T-helper 9 cell (primary cell): ENCODE results near the gene ANKRD40CL.
"Not testable (repeated sequence)": the region's sequence is repeated elsewhere in the genome, so short reads cannot be mapped to it uniquely, and the experiment has no call there.

Experiments
- DNase-seq: peaks from one replicate; pipeline ENCODE4 v3.0.0-alpha.2; 2020
- total RNA-seq, 2 donors: gene quantifications; one replicate each; lab custom pipeline; 2026; lab: John Stamatoyannopoulos, UW

ANKRD40CL gene, protein sequence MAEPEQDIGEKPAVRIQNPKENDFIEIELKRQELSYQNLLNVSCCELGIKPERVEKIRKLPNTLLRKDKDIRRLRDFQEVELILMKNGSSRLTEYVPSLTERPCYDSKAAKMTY
- 0 reads per million in 2 donors for total RNA-seq

- DNase-seq, result no peak
Observed at GRCh38 chr17:50767446-50767845, at the start of gene ANKRD40CL. TSS of gene ANKRD40CL (minus strand) at chr17:50767518. CDS start at chr17:50766913, 605 bp downstream.

DNA sequence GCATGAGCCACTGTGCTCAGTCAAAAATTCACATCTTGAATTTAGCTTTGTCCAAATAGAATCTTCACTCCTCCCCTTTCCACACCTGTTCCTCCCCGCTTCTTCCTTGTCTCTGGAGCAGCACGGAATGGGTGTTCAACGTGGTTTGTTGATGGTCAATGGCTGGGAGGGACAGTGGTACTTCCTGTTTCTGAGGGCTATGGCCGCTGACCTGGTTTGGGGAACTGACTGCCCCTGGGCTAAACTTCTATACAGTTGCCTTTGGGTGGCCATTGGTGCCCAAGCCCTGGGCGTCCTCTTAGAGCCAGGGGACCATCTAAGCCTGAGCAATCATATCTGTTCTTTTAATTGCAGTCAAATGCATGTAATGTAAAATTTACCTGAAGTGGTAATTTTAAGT, 49.0 kb upstream of the ANKRD40CL start:
- no peak for DNase-seq

- no peak for DNase-seq
Observed at GRCh38 chr17:50815400-50815799, 48.1 kb upstream of the ANKRD40CL start.

- DNase-seq, result no peak
Observed at GRCh38 chr17:50813583-50813982, 46.3 kb upstream of the ANKRD40CL start.

- DNase-seq, result no peak
Observed at GRCh38 chr17:50808888-50809287, 41.6 kb upstream of the ANKRD40CL start.

- no peak for DNase-seq
Observed at GRCh38 chr17:50808413-50808812, 41.1 kb upstream of the ANKRD40CL start.

GRCh38 chr17:50807675-50808074, 40.4 kb upstream of the ANKRD40CL start:
- no peak for DNase-seq

DNA sequence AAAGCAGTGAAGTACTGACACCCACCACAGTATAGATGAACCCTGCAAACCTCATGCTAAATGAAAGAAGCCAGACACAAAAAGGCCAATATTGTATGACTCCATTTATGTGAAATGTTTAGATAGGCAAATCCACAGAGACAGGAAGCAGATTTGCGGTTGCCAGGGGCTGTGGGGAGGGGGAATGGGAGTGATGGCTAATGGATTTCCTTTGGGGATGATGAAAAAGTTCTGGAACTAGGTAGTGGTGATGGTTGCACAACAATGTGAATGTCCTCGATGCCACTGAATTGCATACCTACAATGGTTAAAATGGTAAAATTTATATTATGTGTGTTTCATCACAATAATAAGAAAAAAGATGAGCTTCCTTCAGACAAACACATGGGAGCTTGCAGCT, 39.7 kb upstream of the ANKRD40CL start:
- no peak for DNase-seq

GRCh38 chr17:50806141-50806643, 38.9 kb upstream of the ANKRD40CL start:
- DNase-seq, result no peak

DNA sequence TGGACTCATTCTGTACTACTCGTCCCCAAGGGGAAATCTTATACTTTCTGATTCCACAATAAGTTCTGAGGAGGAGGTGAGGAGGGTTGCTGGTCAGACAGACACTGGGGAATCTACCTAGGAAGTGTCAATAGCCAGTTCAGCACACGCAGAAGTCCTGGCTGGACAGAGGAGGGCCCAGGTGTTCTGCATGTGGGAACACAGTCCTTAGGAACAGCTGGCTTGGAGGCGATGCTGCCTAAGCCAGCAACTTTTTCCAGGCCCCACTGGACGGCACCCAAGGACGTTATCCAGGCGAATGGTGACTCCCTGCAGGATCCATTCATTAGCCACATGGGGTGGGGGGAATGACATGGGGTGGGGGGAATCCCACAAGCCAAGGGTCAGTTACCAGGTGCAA, 38.2 kb upstream of the ANKRD40CL start:
- no peak for DNase-seq

GRCh38 chr17:50804749-50805475, 37.6 kb upstream of the ANKRD40CL start:
- DNase-seq, result not testable (repeated sequence)

- DNase-seq, result no peak
Observed at GRCh38 chr17:50803676-50804075, 36.4 kb upstream of the ANKRD40CL start.

DNA sequence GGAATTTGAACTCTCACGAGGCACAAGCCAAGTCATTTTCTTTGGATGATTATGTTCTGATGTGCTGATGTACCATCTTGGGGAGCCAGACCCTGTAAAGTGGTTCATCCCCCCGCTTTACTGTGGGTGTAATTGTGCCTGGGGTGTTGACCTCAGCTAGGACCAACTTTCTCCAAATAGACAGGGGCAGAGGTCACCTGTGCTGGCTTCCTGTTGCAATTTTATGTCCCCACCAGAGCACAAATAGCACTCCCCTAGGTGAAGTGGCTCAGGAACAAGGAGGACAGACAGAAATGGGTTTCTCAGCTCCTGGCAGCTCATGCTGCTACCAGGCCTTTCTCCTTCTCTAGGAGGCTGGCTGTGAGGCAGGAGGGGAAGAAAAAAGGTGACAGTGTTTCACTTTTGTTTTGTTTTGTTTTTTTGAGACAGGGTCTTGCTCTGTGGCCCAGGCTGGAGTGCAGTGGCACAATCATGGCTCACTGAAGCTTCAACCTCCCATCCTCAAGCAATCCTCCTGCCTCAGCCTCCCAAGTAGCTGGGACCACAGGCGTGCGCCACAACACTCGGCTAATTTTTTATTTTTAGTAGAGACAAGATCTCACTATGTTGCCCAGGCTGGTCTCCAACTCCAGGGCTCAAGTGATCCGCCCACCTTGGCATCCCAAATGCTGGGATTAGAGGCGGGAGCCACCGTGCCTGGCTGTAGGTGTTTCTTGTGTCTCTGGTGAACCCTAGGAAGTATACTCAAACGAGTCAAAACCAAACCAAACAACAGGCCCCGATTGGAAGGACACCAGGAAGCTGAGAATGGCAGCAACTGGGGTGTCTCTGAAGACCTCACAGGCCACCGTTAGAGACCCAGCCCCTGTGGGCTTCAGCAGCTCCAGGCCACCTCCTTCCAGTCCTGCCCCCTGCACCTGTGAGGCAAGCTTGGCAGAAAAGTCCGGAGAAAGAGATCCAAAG, 35.6 kb upstream of the ANKRD40CL start:
- DNase-seq, result no peak

GRCh38 chr17:50800196-50800700, 32.9 kb upstream of the ANKRD40CL start:
- DNase-seq, result no peak

DNA sequence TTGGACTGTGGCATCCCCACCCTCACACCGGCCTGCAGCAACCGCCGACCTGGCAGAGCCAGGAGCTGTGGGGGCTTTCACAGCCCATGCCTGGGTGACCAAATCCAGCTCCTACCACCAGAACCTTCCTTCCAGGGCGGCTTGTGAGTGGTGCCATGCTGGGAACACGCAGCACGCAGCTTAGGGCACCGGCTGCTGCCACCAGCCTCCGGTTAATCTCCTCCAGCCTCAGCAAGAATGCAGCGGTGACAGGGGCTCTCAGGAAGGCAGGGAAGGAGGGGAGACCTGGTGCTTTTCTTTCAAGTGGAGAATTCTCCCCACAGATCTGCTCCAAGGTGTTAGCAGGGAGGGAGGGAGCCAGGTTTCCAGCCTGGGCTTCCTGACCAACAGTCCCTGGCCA, 32.3 kb upstream of the ANKRD40CL start:
- DNase-seq, result no peak

DNA sequence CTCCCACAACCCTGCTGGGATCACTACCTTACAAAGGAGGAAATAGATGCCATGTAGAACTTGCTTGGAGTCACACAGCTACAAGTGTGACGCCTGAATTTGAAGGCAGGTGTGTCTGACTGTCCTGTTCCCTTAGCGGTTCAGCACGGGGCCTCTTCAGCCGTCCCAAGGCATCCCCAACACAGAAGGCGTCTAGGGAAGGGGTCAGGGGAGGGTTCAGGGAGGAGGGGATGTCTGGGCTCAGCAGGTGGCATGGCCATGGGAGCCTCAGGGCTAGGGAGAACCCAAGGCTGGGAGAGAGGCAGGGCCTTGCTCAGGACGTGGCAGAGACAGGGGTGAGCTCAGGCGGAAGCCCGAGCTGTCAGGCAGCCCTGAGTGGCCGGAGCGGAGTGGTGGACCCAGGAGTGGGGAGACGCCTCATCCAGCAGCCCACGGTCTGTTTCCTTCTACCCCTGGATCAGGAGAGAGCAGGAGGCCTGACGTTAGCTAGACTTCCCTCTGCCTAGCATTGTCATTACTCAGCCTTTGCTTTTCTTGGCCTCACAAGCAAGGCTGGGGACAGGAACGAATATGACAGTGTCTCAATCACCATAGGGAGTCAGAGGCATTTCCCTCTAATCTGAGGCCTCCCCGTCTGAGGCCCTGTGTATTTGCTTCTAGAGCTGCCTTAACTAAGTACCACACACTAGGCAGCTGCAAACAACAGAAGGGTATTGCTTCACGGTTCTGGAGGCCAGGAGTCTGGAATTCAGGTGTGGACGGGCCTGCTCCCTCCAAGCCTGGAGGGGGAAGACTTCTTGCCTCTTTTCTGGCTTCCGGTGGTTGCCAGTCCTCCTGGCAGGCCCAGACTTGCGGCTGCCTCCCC, 31.3 kb upstream of the ANKRD40CL start:
- no peak for DNase-seq

DNA sequence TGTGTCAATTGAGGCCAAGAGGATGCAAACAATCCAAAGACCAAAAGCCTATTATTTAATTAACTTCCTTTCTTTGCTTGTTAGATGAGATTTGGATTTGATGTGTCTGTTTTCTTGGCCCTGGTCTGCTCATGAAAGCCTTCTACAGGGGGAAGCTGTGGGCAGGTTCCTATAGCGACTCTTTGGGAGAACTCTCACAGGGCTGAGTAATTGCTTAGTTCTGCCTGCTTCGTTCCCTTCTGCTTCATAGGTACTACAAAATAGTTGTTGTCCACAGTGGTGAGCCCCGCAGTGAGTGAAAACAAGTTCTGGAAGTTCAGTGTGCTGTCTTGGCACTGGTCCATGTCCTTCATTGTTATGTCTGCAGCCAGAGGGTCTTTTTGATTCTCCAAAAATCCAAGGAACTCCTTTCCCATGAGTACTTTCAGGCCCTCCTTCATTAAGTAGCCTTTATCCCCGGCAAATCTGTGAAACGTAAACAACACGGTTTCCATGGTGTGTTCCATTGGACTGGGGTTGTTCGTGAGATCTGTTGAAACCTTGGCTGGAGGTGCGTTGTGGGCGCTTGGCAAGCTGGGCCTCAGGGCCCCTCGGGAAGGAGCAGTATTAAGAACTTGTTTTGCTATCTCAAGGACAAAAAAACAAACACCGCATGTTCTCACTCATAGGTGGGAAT, 30.0 kb upstream of the ANKRD40CL start:
- DNase-seq, result no peak

- no peak for DNase-seq
Observed at GRCh38 chr17:50794361-50794760, 27.0 kb upstream of the ANKRD40CL start.

- DNase-seq, result no peak
Observed at GRCh38 chr17:50793007-50793406, 25.7 kb upstream of the ANKRD40CL start.

DNA sequence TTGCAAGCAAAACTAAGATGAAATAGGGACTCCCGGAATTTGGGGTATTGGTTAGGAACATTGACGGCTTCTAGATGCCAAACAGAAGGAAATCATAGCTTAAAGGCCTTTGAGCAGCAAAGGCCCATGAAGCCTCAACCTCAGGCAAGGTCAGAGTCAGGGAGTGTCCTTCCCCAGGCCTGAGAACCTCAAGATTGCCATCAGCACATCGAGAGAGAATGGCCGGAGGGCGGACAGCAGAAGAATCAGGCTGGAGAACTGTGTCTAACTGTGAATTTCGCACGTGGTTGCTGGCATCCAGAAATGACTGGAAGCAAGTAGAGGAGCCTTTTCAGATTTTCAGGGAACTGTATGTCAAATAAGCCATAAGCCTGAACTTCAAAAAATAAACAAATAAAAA, 24.8 kb upstream of the ANKRD40CL start:
- DNase-seq, result no peak

DNA sequence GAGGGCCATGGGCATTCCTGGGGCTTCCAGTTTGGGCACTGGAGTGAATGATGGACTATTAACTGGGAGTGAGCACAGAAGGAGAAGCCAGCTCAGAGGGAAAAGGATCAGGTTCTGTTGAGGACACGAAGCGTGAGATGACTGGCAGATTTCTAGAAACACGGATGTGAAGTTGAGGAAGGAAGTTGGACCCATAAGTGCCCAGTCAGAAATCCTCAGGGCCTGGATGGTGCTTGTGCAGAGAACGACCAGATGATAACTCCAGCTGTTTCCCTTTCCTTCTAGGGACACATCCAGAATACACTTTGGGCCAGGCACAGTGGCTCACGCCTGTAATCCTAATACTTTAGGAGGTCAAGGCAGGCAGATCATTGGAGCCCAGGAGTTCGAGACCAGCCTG, 23.3 kb upstream of the ANKRD40CL start:
- no peak for DNase-seq

- no peak for DNase-seq
Observed at GRCh38 chr17:50787106-50787505, 19.8 kb upstream of the ANKRD40CL start.
